HG03460 (cell line): ENCODE measurements around the gene BCORL1.

Experiments used
- ATAC-seq: cut with Tn5 transposase; IDR thresholded peaks from one replicate; pipeline ENCODE4 v1.9.1; 2021; ENCODE audit not compliant: unreplicated experiment

Gene BCORL1

DNA sequence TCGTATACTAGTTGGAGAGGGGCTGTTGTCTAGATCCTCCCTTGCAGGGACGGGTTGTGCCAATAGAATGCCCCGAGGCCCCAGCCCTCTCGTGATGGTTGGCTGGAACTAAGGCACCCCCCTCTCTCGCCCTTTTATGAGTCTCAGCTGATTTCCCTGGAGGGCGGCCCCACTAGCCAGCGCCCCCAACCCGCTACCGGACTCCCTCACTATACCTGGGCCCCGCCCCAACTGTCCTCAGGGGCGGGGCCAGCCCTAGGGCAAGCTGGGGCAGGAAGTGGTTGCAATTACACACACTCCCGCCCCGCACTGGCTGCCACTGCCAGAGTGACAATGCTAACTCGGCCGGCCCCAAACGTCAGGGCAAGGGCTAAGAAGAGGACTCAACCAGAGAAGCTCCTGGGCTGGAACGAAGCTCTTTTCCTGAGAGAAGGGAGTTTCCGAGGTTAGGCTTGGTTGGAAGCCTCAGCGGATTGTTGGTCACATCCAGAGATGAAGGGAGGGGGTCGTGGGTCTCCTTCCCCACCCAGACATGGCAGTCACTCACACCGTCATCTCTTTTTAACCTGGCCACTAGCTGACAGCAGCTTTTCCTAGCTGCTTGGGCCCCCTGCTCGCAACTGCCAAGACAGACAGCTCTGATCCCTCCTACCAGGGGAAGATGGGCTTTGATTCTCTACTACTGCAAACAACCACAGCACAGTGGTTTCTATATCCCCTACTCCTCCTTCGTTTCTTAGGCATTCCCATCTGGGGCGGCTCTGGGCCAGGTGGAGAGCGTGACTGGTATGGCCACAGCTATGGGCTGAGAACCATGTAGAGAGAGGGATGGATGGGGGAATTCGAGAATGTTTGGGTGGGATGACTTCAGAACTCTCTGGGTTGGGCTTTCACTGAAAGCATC lies 21.0 kb upstream of the BCORL1 start:
- peak; percentile 88 for ATAC-seq

DNA sequence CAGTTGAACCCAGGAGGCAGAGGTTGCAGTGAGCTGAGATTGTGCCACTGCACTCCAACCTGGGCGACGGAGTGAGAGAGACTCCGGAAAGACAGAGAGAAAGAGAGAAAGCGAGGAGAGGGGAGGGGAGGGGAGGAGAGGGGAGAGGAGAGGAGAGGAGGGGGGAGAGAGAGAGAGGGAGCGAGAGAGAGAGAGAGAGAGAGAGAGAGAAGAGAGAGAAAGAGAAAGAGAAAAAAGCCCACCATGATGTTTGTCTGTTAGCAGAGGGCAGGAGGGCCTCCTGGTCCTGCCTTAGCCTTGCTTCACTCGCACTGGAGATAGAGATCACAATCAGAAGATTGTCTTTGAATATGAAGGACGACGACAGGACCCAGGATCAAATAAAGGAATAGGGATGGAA lies 18.7 kb upstream of the BCORL1 start:
- no peak for ATAC-seq

- ATAC-seq: no peak
These were observed 17.3 kb upstream of the BCORL1 start for GRCh38 chrX:129965166-129965565.

- no peak for ATAC-seq
These were observed 13.5 kb upstream of the BCORL1 start for GRCh38 chrX:129968968-129969367.

GRCh38 chrX:129976441-129976840 lies 6.0 kb upstream of the BCORL1 start:
- no peak for ATAC-seq

- no peak for ATAC-seq
These were observed 3.1 kb upstream of the BCORL1 start for GRCh38 chrX:129979207-129979920.

- ATAC-seq: no peak
These were observed 2.4 kb upstream of the BCORL1 start for GRCh38 chrX:129980001-129980401.

- no peak for ATAC-seq
These were observed 1.8 kb upstream of the BCORL1 start for GRCh38 chrX:129980540-129981199.

DNA sequence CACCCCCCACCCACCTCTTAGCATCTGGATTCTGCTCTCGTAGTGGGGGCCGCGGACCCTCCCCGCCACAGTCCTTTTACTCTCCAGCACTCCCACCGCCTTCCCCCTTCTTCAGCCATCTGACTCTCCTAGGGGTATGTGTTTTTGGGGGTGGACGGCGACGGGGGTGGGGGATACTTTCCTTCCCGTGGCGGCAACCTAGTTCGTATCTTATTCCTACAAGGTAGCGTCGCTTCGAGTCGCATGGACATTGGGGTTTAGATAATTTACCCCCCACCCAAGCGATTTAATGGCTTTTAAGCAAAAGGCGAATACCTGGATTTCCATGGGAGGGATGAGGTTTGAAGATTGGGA lies 1.3 kb upstream of the BCORL1 start:
- no peak for ATAC-seq

DNA sequence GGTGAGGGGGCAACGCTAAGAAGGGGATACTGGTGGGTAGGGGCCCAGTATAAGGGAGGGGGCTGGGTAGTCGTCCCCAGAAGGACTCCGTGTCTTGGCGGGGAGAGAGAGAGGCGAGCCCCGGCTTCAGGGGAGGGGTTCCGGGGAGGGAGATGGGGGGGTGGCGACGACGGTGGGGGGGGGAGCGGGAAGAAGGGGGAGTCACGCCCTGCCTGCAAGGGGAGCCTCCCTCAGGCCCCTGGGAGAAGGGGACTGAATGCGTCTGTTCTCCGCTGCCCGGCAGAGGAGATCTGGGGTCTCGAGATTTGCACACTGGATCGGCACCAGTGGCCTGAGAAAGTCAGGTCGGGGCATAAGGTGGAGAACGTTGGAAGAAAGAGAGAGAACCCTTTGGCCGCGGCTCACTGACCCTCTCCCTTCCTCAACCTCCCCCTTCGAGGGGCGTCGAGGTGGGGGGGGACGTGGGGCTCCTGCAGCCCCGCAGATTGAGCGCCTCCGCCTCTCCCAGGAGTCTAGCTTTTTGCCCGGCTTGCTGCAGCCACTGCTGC lies 609 bp upstream of the BCORL1 start:
- ATAC-seq: no peak

GRCh38 chrX:129983575-129984110 lies 1.2 kb downstream of the BCORL1 start:
- no peak for ATAC-seq

DNA sequence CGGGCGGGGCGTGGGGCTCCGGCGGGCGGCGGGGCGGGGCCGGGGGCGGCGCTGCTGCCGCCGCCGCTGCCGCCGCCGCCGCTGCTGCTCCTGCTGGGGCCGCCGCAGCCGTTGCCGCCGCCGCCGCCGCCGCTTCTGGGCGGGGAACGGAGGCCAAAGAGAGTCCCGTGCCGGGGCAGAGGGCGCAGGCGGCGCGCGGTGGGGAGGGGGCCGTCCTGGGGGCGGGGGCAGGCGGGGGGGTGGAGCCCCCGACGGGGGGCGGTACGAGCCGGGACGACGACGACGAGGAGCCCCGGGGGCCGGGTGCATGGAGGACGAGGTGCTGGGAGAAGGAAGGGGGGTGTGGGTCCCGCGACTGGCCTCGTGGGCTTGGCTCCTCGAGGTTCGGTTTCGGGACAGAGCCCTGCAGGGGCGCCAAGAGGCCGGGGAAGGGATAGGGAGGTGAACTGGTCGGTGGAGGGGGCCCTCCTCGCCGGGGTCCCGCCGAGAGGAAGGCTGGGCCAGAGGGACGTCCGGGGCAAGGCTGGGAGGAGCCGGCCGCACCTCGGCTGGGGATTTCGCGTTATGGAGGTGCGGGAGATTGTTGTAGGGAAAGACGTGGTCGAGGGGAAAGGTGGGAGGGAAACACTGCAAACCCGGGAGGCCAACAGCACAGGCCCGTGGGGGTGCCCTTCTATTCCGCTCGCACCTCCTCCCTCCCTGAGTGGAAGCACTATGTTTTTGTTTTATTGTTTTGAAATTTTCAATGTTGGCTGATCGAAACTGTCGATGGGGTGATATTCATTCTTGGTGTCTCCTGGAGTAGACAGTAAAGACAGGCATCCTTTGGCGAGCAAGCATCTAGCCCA lies 1.9 kb downstream of the BCORL1 start:
- no peak for ATAC-seq

GRCh38 chrX:129987871-129988270 lies 5.4 kb downstream of the BCORL1 start:
- no peak for ATAC-seq

- ATAC-seq: no peak
These were observed 9.7 kb downstream of the BCORL1 start for GRCh38 chrX:129992181-129992580.

GRCh38 chrX:129996120-129996519 lies 13.7 kb downstream of the BCORL1 start:
- no peak for ATAC-seq

DNA sequence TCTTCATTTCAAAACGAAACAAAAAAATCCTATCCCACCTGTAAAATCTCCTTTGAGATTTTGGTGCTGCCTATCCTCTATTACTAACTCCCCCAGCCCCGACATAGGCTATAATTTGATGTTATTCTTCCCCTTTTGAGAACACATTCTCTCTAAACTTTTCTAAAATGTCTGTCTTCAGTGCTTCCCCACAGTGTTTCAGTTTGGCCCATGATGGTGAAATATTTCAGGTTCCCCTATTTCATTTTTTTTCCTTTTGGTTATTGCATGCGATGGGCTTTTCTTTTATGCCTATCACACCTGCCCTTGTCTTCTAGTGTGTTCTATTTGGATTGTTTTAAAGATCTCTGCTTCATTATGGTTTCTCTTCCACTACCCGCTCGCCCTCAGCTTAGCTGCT lies 14.7 kb downstream of the BCORL1 start:
- no peak for ATAC-seq

DNA sequence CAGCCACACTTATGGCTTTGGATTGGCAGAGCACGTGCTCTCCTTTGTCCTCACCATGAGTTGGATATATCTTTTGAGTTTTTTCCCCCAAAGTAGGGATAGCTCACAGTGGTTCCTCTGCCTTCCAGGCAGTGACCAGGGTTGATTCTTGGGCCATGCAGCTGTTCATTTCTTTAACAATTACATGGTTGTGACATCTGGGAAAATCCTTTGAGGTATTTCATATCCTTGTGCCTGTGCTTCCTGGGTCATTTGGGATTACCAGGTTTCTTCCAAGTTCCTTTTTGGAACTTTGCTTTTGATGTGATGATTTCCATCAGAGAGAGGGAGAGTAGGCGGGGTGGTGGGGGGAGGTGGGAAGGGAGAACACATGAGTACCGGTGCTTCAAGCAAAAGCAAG lies 15.6 kb downstream of the BCORL1 start:
- ATAC-seq: no peak

DNA sequence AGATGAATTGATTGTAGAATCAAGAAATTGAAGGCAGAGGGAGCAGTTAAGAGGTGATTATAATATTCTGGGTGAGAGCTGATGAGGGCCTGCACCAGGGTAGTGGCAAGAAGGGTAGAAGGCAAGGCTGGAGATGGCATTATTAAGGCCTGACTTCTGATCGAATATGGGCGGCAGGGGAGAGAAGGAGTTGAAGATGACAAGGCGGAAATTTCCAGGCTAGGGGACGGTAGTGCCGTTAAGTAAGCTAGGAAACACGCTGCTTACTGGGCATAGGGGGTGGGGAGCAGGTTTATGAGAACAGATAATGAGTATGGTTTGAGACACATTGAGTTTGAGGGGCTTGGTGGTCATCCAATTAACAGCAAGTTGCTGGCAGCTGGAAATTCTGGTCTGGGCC lies 19.5 kb downstream of the BCORL1 start:
- no peak for ATAC-seq

- no peak for ATAC-seq
These were observed 20.1 kb downstream of the BCORL1 start for GRCh38 chrX:130002541-130002940.

- no peak for ATAC-seq
These were observed 22.8 kb downstream of the BCORL1 start for GRCh38 chrX:130005089-130005807.
